ENCODE results near the gene SLC30A5.
"Not testable (repeated sequence)": the region's sequence is repeated elsewhere in the genome, so short reads cannot be mapped to it uniquely, and the experiment has no call there.

The SLC30A5 gene

GRCh38 chr5:69093771-69094482 lies at the start of gene SLC30A5:
SLC30A5 (plus strand) TSS chr5:69094014; CDS start chr5:69094256, 242 bp downstream.
- DNase-seq, result peak; percentile 95

DNA sequence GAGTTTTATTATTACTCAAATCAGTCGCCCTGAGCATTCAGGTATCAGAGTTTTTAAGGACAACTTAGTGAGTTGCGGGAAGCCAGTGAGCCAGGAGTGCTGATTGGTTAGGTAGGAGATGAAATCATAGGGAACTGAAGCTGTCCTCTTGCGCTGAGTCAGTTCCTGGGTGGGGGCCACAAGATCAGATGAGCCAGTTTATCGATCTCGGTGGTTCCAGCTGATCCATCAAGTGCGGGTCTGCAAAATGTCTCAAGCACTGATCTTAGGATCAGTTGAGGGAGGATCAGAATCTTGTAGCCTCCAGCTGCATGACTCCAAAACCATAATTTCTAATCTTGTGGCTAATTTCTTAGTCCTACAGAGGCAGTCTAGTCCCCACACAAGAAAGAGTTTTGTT lies 48.6 kb upstream of the SLC30A5 start:
- DNase-seq, result not testable (repeated sequence)

DNA sequence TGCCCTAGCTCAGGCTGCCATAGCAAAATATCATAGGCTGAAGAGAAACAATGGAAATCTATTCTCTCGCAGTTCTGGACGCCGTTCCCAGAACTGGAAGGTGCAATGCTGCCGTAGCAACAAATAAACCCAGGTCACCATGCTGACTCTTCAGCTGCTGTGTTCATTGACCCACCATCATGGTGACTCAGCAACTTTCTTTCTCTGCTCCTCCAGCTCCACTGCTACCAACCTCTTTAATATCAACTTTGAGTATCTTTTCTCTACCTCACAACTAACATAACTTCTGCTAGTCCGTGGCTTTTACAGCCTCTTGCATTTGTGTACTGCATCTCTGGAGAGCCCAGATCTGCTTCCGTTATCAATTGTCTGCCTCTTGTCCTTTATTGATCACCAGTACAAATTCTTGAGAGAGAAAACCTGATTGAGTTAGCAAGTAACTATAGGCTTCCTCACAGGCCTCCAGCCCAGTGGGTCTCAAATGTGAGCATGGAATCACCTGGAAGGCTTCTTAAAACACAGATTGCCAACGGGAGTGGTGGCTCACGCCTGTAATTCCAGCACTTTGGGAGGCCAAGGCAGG lies 47.3 kb upstream of the SLC30A5 start:
- DNase-seq, result no peak

DNA sequence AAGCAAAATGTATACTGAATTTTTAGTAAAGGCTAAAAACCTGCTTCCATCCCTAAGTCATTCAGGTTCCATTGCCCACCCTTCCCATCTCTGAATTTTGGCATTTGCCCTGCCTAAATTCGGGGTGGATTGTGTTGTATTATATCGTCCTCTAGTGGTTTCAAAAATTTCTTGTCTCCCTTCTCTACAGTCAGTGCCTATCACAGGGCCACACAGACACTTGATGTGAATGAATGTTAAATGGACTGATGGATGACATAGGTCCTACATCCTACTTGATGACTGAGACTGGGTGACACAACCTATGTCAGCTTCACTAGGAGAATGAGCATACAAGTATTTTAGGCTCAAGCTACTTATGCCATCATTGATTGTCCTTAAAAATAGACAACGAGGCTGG lies 45.6 kb upstream of the SLC30A5 start:
- DNase-seq, result no peak

DNA sequence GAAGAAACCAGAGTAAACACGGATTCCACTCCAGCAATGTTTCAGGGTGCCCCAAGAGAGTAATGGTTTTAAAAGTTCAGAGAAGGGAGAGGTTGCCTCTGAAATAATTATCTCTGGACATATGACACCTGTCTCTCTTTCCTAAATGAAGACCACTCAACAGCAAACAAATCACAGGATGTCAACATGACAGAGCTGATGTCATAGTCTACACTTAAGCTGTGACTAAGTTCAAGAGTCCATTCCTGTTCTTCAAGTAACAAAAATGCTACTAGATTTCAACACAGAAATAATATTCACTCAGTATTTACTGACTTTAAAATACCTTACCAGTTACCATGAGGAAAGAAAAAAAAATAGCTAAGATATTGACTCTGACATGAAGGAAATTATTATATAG lies 44.7 kb upstream of the SLC30A5 start:
- no peak for DNase-seq

- DNase-seq, result no peak
These were observed 44.0 kb upstream of the SLC30A5 start for GRCh38 chr5:69049796-69050195.

- no peak for DNase-seq
These were observed 43.6 kb upstream of the SLC30A5 start for GRCh38 chr5:69050214-69050613.

DNA sequence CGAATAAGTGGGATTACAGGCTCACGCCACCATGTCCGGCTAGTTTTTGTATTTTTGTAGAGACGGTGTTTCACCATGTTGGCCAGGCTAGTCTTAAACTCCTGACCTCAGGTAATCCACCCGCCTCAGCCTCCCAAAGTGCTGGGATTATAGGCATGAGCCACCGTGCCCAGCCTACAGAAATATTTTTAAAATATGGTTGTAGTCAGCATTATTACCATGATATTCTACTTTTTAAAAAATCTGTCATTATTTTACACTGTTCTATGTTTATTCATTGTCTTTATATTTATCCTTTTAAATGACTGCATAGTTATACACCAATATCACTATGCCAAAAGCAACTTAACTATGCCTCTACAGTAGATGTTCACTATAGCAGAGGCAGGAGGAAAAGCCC lies 41.6 kb upstream of the SLC30A5 start:
- no peak for DNase-seq

DNA sequence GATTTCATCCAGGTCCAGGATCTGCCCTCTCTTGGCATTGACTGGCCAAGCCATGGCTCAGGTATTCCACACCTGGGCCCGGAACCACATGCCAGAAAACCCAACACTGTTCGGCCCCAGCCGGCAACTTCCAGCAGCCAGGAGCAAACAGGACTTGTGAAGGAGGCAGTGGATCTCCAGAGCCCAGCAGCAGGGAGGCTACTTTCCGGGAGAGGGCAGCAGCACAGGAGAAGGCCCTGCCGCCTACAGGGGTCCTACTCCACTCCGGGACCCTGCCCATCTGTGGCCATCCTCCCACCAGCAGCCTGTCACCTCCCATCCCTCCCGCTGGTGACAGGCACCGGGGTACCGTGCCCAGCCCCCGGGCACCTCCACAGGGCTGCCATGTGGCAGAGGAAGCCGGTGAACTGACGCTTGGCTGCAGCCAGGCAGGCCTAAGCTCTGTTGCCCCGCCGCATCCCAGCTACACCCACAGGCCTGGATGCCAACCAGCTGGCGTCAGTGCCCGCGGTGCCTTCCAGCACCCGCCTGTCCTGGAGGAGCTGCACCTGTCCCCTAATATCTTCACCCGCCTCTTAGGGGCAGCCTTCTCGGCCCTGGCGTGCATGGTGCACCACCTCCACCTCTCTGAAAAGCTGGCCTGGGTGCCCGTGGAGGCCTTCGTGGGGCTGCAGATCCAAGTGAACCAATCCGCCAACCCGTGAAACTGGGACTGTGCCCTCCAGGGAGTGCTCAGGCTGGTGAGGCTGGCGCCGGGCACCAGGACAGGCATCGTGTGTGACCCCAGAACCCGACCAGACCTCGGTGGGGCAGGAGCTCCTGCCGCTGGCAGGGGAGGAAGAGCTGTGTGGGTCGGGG lies 18.9 kb upstream of the SLC30A5 start:
- DNase-seq, result no peak

GRCh38 chr5:69075522-69076179 lies 18.2 kb upstream of the SLC30A5 start:
- no peak for DNase-seq

DNA sequence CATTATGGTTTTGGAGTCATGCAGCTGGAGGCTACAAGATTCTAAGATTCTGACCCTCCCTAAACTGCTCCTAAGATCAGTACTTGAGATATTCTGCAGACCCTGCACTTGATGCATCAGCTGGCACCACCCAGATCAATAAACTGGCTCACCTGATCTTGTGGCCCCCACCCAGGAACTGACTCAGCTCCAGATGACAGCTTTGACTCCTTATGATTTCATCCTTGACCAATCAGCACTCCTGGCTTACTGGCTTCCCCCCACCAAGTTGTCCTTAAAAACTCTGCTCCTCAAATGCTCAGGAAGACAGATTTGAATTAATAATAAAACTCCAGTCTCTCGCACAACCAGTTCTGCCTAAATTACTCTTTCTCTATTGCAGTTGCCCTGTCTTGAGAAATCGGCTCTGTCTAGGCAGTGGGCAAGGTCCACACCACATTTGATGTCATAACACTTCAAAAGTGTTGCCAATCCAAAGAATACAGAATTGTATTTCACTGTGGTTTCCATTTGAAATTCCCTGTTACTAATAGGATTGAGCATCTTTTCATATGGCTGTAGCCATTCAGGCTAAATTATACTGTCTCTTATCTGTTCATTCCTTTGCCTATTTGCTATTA lies 14.8 kb upstream of the SLC30A5 start:
- no peak for DNase-seq

DNA sequence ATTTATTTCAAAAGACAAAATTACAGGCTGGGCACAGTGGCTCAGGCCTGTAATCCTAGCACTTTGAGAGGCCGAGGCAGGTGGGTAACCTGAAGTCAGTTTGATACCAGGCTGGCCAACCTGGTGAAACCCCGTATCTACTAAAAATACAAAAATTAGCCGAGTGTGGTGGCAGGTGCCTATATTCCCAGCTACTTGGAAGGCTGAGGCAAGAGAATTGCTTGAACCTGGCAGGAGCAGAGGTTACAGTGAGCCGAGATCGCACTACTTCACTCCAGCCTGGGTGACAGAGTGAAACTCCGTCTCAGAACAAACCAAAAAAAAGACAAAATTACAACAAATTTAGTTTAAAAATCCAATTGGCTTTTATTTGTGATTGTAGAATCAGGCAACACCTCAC lies 14.3 kb upstream of the SLC30A5 start:
- DNase-seq, result no peak

DNA sequence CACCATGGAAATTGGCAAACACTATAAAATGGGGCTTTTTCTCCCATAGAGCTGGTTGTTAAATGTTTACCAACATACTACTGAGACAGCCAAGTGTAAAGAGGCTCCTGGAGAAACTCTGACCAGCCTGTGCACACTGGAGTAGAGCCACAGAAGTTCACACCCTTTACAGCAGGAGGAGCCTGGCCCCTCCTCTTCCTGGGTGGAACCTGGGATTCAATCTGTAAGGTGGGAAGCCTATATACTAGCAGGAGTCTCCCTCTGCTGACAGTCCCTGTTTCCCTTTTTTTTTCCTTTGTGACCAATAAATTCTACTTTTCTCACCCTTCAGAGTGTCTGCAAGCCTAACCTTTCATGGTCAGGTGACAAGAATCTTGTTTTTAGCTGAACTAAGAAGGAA lies 10.4 kb upstream of the SLC30A5 start:
- DNase-seq, result no peak

DNA sequence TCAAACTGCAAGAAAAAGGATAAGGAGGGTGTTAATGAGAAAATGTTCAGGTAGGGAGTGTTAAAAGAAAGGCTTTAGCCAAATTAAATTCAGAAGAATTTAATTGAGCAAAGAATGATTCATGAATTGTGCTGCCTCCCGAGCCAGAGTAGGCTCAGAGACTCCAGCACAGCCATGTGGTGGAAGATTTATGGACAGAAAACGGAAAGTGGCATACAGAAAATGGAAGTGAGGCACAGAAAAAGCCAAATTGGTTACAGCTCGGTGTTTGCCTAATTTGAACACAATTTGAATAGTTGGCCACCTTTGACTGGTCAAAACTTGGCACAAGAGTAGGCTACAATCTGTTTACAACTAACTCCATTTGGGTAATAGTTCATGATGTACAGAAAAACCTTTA lies 9.6 kb upstream of the SLC30A5 start:
- DNase-seq, result no peak

GRCh38 chr5:69084903-69085302 lies 8.9 kb upstream of the SLC30A5 start:
- no peak for DNase-seq

DNA sequence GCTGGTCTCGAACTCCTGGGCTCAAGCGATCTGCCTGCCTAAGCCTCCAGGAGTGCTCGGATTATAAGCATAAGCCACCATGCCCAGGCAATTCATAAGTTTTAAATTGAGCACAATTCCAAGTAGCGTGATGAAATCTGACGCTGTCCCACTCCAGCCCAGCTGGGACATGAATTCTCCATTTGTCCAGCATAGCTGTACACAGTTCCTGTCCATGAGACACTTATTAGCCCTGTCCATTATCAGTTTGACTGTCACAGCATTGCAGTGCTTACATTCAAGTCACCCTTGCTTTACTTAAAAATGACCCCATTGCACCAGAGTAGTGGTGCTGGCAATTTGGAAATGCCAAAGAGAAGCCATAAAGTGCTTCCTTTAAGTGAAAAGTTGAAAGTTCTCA lies 7.6 kb upstream of the SLC30A5 start:
- DNase-seq, result no peak

DNA sequence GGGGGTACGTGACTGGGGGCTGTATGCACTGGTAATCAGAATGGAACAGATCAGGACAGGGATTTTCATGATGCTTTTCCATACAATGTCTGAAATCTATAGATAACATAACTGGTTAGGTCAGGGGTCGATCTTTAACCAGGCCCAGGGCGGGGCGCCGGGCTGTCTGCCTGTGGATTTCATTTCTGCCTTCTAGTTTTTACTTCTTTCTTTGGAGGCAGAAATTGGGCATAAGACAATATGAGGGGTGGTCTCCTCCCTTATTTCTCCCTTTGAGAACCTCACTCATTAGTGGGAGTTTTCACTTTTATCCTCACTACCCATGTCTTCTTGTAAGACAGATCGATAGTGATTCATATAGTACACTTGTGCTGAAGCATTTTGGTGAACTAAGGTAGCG lies 5.8 kb upstream of the SLC30A5 start:
- not testable (repeated sequence) for DNase-seq

DNA sequence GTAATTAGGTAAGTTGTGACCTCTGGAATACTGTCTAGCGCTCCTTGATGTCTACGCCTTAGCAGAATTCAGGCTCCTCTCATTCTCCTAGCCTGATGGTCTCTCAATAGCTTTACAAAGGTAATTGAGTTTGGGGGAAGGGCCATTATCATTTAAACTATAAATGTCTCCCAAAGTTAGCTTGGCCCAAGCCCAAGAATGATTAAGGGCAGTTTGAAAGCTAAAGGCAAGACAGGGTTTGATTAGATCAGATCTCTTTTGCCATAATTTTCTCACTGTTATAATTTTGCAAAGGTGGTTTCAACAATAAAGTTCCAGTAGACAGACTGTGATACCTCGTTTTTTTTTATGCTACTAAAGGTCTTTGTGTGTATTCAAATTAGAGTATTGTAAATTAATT lies 3.7 kb upstream of the SLC30A5 start:
- DNase-seq, result no peak

DNA sequence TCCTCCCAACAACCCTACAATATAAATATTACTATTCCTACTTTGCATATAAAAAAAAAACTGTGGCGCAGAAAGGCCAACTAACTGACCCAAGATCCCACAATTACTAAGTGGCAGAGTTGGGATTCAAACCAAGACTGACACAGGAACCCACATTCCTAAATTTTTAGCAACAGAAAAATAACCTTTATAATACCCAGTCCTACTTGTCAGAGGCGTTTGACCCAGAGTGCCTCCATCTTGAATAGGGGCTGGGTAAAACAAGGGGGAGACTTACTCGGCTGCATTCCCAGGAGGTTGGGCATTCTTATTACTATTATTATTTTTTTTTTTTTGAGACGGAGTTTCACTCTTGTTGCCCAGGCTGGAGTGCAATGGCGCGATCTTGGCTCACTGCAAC lies 2.0 kb upstream of the SLC30A5 start:
- DNase-seq, result no peak

GRCh38 chr5:69092969-69093368 lies 845 bp upstream of the SLC30A5 start:
- no peak for DNase-seq

GRCh38 chr5:69099302-69099701 lies 5.5 kb downstream of the SLC30A5 start:
- DNase-seq, result no peak

- no peak for DNase-seq
These were observed 9.7 kb downstream of the SLC30A5 start for GRCh38 chr5:69103521-69103920.

Data from activated CD8-positive, alpha-beta memory T cell treated with anti-CD3 and anti-CD28 coated beads, Interleukin-2, amount 50 U/mL, for 48 hours (primary cell).